ENCODE results near the gene SP140. TPM values are rescaled to one million over a fixed set of nuclear protein-coding genes. Genes with fewer than 3 reads are reported as not detected.

SP140 gene
- not detected in 2 replicates for polyA plus RNA-seq

DNA sequence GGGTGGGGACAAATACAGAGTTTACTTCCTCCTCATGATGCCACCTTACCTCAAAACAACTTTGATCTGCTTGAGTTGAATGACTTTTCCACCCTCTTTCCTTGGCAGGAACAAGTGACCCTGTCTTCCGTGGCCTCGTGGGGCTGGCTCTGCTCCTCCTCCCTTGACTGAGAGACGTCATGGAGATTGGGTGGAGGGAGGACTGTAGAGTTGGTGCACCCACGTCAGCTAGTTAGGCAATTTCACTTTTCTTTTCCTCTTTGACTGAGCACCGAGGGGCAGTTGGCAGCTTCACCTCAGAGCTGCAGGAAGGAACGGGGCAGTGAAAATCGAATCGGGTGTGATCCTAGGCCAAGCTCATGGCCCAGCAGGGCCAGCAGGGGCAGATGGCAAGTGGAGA is at the start of gene SP140:
SP140 (plus strand) TSS at position 251 of the 400 bp plus-strand sequence; CDS start at position 360, 109 bp downstream.

DNA sequence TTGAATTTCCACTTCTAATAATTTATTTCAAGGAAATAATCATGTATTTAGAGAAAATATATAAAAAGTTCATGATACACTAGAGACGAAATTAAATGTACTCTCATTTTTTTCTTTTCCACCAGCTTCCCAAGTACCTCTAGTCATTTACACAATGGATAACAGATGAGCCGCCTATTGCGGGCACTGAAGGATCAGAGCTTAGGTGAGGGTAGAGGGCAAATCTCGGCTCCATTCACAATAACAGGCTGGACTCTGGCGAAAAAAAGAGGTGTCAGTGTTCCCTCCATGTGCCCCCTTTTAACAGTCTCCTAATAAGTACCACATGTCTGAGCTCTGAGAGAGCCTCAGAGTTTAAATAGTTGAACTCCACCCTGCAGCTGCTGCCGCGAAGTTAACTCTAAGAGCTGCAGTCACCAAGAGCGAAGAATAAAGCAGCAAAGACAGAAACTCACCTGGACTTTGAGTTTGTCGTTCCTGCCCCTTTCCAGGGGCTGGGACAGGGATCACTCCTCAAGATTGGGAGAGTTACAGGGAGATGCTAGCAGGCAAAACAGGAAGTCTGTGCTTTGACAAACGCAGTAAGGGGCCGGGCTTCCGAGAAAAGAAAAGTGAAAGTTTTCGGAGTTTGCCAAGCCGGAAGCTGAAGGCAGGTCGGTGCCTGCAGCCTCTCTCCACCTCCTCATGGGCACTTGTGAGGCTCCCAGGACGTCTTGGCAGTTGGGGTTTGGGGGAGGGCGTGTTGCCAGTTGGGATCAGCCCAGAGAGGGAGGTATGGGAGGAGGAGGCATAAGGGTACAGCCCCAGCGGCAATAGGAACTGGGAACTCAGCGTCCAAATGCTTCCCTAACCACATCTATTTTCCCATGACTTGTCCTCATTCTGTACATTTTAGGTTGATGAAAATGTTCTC is 5.9 kb upstream of the SP140 start, which contains the start of gene SP110:
SP110 (minus strand) TSS at position 566 of the 913 bp plus-strand sequence. CDS start 3,057 bp downstream, outside the sequence.

GRCh38 chr2:230326453-230327417 is 101.2 kb downstream of the SP140 start, which contains the start of gene SP140L:
Gene SP140L (plus strand): TSS chr2:230327193. CDS start chr2:230327270, 77 bp downstream.

Other genes starting within 250 kb of the SP140 start
- gene SLC16A14, start 156.8 kb upstream of the SP140 start, polyA plus RNA-seq, result 28.9 and 37.5 TPM in 2 replicates
- gene SP110, start 5.8 kb upstream of the SP140 start, polyA plus RNA-seq, result 2.8 and 10.6 TPM in 2 replicates
- gene SP140L, start 101.5 kb downstream of the SP140 start, polyA plus RNA-seq, result 0.50 TPM in 1 of 2 replicates, not detected in the other
- 0.05 TPM in 1 of 2 replicates, not detected in the other for gene SP100, start 190.5 kb downstream of the SP140 start, polyA plus RNA-seq